SK-N-SH treated with all-trans-retinoic acid at 6 μM for 48 hours (cell line): ENCODE measurements around the gene CHTF8.

Experiments
- ISL1 ChIP-seq: fragments of 250-450 bp; sonication (Bioruptor Pico); IDR thresholded peaks from 2 replicates; pipeline ENCODE4 v2.1.2; 2022; ENCODE audit warnings: mild to moderate bottlenecking, moderate library complexity
- OSR1 ChIP-seq: fragments of 250-450 bp; sonication (Bioruptor Pico); IDR thresholded peaks from 2 replicates; pipeline ENCODE4 v1.8.0; 2022; ENCODE audit warnings: moderate library complexity, mild to moderate bottlenecking, inconsistent platforms
- PATZ1 ChIP-seq: fragments of 250-450 bp; sonication (Bioruptor Pico); IDR thresholded peaks from 2 replicates; pipeline ENCODE4 v1.8.0; 2020; ENCODE audit warnings: mild to moderate bottlenecking, moderate library complexity, borderline replicate concordance
- POU6F1 ChIP-seq: fragments of 250-450 bp; sonication (Bioruptor Pico); IDR thresholded peaks from 2 replicates; pipeline ENCODE4 v1.8.0; 2021; ENCODE audit warnings: low read depth, mild to moderate bottlenecking, moderate library complexity, borderline replicate concordance
- TOX ChIP-seq: fragments of 250-450 bp; sonication (Bioruptor Pico); IDR thresholded peaks from 2 replicates; pipeline ENCODE4 v1.8.0; 2021; ENCODE audit warnings: mild to moderate bottlenecking, moderate library complexity, borderline replicate concordance
- ZC3H10 ChIP-seq: fragments of 250-450 bp; sonication (Bioruptor Pico); IDR thresholded peaks from 2 replicates; pipeline ENCODE4 v1.5.1; 2021; ENCODE audit warnings: mild to moderate bottlenecking, moderate library complexity

- no peak for TF ChIP-seq POU6F1
- no peak for TF ChIP-seq TOX (CRISPR knock-in tag)
- TF ChIP-seq PATZ1 (CRISPR knock-in tag) = no peak
- TF ChIP-seq ZC3H10 = no peak
- TF ChIP-seq ISL1 (CRISPR knock-in tag) = no peak
- TF ChIP-seq OSR1 (CRISPR knock-in tag) = no peak
Measured at GRCh38 chr16:69073181-69073702, 59.1 kb downstream of the CHTF8 start.
